ENCODE data around the gene MRPS11. TPM values are rescaled to one million over a fixed set of nuclear protein-coding genes. Genes with fewer than 3 reads are reported as not detected.

Gene MRPS11
- total RNA-seq, 1 experiment from 2014 or later = 66.6 TPM

DNA sequence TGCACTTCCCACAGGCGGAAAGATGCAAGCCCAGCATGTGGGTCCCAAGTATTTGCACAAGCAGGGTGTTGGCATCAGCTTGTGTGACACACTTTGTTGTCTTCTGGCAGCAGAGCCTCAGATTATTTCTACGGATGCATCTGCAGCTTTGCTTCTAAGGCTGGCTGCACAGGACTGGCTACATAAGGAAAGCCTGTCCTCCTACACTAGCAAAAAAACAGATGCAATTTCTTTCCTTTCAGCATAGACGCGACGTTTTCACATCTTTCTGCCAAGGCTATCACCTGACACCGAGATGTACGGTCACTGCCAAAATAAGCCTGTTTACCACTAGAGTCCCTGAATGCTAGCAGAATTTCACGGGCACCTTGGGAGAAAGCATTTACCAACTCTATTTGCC, 13.5 kb downstream of the MRPS11 start:
- TF ChIP-seq, protein P1, sequence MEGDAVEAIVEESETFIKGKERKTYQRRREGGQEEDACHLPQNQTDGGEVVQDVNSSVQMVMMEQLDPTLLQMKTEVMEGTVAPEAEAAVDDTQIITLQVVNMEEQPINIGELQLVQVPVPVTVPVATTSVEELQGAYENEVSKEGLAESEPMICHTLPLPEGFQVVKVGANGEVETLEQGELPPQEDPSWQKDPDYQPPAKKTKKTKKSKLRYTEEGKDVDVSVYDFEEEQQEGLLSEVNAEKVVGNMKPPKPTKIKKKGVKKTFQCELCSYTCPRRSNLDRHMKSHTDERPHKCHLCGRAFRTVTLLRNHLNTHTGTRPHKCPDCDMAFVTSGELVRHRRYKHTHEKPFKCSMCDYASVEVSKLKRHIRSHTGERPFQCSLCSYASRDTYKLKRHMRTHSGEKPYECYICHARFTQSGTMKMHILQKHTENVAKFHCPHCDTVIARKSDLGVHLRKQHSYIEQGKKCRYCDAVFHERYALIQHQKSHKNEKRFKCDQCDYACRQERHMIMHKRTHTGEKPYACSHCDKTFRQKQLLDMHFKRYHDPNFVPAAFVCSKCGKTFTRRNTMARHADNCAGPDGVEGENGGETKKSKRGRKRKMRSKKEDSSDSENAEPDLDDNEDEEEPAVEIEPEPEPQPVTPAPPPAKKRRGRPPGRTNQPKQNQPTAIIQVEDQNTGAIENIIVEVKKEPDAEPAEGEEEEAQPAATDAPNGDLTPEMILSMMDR (IDR thresholded peaks at IDR 0.05; ENCODE audit: unreplicated experiment) = no peak
- CTCF ChIA-PET = no interaction called here
- Mint-ChIP-seq H3K27me3 (ENCODE audit: unreplicated experiment) (no peaks in the 10 kb centered on the region), H3K27ac (ENCODE audit: unreplicated experiment) (no peak overlapping the region), H3K9me3 (ENCODE audit: low read depth, unreplicated experiment) (no peaks in the 10 kb centered on the region), H3K4me1 (ENCODE audit: low read depth, unreplicated experiment) (no peaks in the 10 kb centered on the region), H3K36me3 (ENCODE audit: insufficient read depth, unreplicated experiment) (no peaks in the 10 kb centered on the region), H3K4me3 (ENCODE audit: low read depth, unreplicated experiment) (no peak overlapping the region)
- intact Hi-C loops (cut with micrococcal nuclease; ENCODE audit: unreplicated experiment) = no loop called here
- DNase-seq = no peak
- no TSS peak for BruUV-seq (replicated peaks)

DNA sequence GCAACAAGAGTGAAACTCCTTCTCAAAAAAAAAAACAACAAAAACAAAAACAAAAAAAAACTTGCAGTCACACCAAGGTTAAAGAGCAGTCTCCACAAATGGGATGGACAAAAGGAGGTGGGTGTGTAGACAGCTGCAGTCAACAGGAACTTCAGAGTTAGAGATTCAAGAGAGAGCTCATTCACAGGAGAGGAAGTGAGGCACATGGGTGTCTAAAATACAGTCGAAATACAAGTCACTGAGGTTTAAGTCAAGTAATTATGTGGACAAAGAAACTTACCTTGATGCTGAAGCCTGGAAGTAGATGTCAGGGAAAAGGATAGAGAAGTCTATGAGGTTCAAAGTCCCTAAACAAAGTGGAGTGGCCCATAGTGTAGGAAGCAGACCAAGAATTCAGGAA, 14.8 kb downstream of the MRPS11 start:
- no peaks in the 10 kb centered on the region for H3K9me3 Mint-ChIP-seq (ENCODE audit: low read depth, unreplicated experiment)
- no peak overlapping the region for H3K4me3 Mint-ChIP-seq (ENCODE audit: low read depth, unreplicated experiment)
- CTCF ChIA-PET = interaction anchor here (0.6 to 1.1 kb wide), 3 partner anchors 32 to 162 kb away, joined by 3 to 4 read pairs (median 3); no protein-coding TSS in a partner anchor
- no TSS peak for BruUV-seq (replicated peaks)
- intact Hi-C loops (cut with micrococcal nuclease; ENCODE audit: unreplicated experiment) = no loop called here
- no peaks in the 10 kb centered on the region for H3K4me1 Mint-ChIP-seq (ENCODE audit: low read depth, unreplicated experiment)
- no peak overlapping the region for H3K27ac Mint-ChIP-seq (ENCODE audit: unreplicated experiment)
- TF ChIP-seq, protein P1 (IDR thresholded peaks at IDR 0.05; ENCODE audit: unreplicated experiment) = no peak
- H3K27me3 Mint-ChIP-seq (ENCODE audit: unreplicated experiment) = no peaks in the 10 kb centered on the region
- DNase-seq = no peak
- no peaks in the 10 kb centered on the region for H3K36me3 Mint-ChIP-seq (ENCODE audit: insufficient read depth, unreplicated experiment)

DNA sequence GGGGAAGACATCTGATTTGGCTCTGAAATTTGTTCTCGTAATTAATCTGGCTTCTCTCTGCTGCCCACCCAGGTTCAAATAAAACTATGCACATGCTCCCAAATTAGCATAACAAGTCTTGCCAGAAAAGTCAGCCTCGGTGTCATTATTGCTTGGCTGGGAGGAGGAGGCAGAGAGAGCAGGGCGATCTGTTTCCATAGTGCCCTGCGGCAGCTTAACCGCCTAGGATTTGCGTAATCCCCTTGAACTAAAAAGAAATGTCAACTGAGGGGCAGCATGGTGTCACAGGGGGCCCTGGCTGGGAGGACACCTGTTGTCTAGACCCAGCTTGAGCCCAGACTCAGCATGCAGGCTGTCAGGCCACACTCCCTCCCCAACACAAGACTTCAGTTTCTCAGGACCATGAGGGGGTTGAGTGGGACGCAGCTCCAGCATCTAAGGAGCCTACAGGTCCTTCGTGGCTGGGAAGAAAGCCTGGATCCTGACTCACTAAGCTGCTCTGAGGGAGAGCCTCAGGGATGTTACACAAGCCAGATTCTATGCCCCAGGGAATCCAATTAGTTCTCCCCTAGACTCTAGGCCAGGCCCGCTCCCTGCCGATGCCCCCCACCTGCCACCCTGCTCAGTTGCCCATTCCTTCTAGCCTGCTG, 17.3 kb downstream of the MRPS11 start:
- Mint-ChIP-seq H3K36me3 (ENCODE audit: insufficient read depth, unreplicated experiment) (no peaks in the 10 kb centered on the region), H3K9me3 (ENCODE audit: low read depth, unreplicated experiment) (no peaks in the 10 kb centered on the region), H3K4me1 (ENCODE audit: low read depth, unreplicated experiment) (no peaks in the 10 kb centered on the region), H3K27me3 (ENCODE audit: unreplicated experiment) (no peaks in the 10 kb centered on the region), H3K27ac (ENCODE audit: unreplicated experiment) (no peak overlapping the region), H3K4me3 (ENCODE audit: low read depth, unreplicated experiment) (no peak overlapping the region)
- no TSS peak for BruUV-seq (replicated peaks)
- CTCF ChIA-PET = interaction anchor here (0.6 kb wide), 1 partner anchor 454 kb away, joined by 3 read pairs; no protein-coding TSS in a partner anchor
- no peak for DNase-seq
- intact Hi-C loops (cut with micrococcal nuclease; ENCODE audit: unreplicated experiment) = no loop called here
- TF ChIP-seq, protein P1 (IDR thresholded peaks at IDR 0.05; ENCODE audit: unreplicated experiment) = no peak

DNA sequence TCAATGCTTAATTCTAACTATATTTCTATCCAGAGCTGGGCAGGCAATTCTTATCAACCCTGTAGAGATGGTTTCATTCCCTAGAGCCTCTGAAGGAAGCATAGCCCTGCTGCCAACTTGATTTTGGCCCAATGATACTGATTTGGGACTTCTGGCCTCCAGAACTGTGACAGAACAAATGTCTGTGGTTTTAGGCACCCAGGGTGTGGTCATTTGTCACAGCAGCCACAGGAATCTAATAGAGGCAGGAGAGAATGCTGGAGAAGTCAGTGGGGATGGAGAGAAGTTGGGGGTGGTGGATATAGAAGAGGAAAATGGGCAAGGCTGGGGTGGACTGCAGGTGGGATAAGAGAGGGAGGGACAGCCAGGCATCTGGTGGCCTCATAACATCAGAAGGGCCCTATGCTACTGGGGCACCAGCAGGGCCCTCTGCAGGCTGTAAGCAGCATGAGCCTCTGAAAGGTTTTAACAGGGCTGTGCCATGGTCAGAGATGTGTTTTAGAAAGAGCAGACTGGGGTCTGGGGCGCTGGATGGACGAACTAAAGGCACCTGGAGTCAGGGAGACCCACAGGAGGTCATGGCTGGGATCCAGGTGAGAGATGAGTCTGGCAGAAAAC, 19.8 kb downstream of the MRPS11 start:
- H3K4me1 Mint-ChIP-seq (ENCODE audit: low read depth, unreplicated experiment) = no peaks in the 10 kb centered on the region
- CTCF ChIA-PET = no interaction called here
- DNase-seq = no peak
- H3K4me3 Mint-ChIP-seq (ENCODE audit: low read depth, unreplicated experiment) = no peak overlapping the region
- no TSS peak for BruUV-seq (replicated peaks)
- H3K27me3 Mint-ChIP-seq (ENCODE audit: unreplicated experiment) = no peaks in the 10 kb centered on the region
- TF ChIP-seq, protein P1 (IDR thresholded peaks at IDR 0.05; ENCODE audit: unreplicated experiment) = no peak
- no peak overlapping the region for H3K27ac Mint-ChIP-seq (ENCODE audit: unreplicated experiment)
- H3K36me3 Mint-ChIP-seq (ENCODE audit: insufficient read depth, unreplicated experiment) = peaks cover 5% of the 10 kb centered on the region
- intact Hi-C loops (cut with micrococcal nuclease; ENCODE audit: unreplicated experiment) = no loop called here
- no peaks in the 10 kb centered on the region for H3K9me3 Mint-ChIP-seq (ENCODE audit: low read depth, unreplicated experiment)
